Right kidney (tissue), 1 donor: ENCODE data around the gene CEP250.
A peak's percentile ranks its signal among the peaks of the same experiment; 100 is the strongest.
"Not testable (repeated sequence)": the region's sequence is repeated elsewhere in the genome, so short reads cannot be mapped to it uniquely, and the experiment has no call there.

ENCODE experiments used
- DNase-seq: peaks from one replicate; pipeline ENCODE4 v3.0.0-alpha.2; 2016

Gene CEP250

GRCh38 chr20:35451295-35451694 is 4.1 kb upstream of the CEP250 start:
- DNase-seq, result no peak

- DNase-seq, result no peak
Measured at GRCh38 chr20:35453647-35454046, 1.8 kb upstream of the CEP250 start.

- not testable (repeated sequence) for DNase-seq
Measured at GRCh38 chr20:35456700-35457099, 1.3 kb downstream of the CEP250 start.

GRCh38 chr20:35457539-35457938 is 2.1 kb downstream of the CEP250 start:
- DNase-seq, result not testable (repeated sequence)

GRCh38 chr20:35458388-35458787 is 3.0 kb downstream of the CEP250 start:
- DNase-seq, result no peak

- no peak for DNase-seq
Measured at GRCh38 chr20:35461620-35462019, 6.2 kb downstream of the CEP250 start.

- no peak for DNase-seq
Measured at GRCh38 chr20:35462351-35462750, 7.0 kb downstream of the CEP250 start.

- no peak for DNase-seq
Measured at GRCh38 chr20:35463455-35464300, 8.3 kb downstream of the CEP250 start.

GRCh38 chr20:35465976-35466375 is 10.6 kb downstream of the CEP250 start:
- no peak for DNase-seq

GRCh38 chr20:35466856-35467255 is 11.5 kb downstream of the CEP250 start:
- DNase-seq, result no peak

GRCh38 chr20:35467339-35468224 is 12.2 kb downstream of the CEP250 start:
- peak; percentile 59 for DNase-seq

GRCh38 chr20:35468671-35469334 is 13.4 kb downstream of the CEP250 start:
- no peak for DNase-seq

GRCh38 chr20:35472209-35472608 is 16.8 kb downstream of the CEP250 start:
- no peak for DNase-seq

- no peak for DNase-seq
Measured at GRCh38 chr20:35473684-35474083, 18.3 kb downstream of the CEP250 start.

GRCh38 chr20:35474303-35474871 is 19.0 kb downstream of the CEP250 start:
- no peak for DNase-seq

- no peak for DNase-seq
Measured at GRCh38 chr20:35476288-35476687, 20.9 kb downstream of the CEP250 start.

- DNase-seq, result no peak
Measured at GRCh38 chr20:35478804-35479472, 23.5 kb downstream of the CEP250 start.

- DNase-seq, result no peak
Measured at GRCh38 chr20:35479798-35480197, 24.4 kb downstream of the CEP250 start.

- no peak for DNase-seq
Measured at GRCh38 chr20:35487479-35487878, 32.1 kb downstream of the CEP250 start.

GRCh38 chr20:35489717-35490116 is 34.3 kb downstream of the CEP250 start:
- DNase-seq, result no peak

GRCh38 chr20:35490736-35491181 is 35.4 kb downstream of the CEP250 start:
- no peak for DNase-seq

- DNase-seq, result no peak
Measured at GRCh38 chr20:35491823-35492222, 36.4 kb downstream of the CEP250 start.
